ENCODE data around the gene PSMG4. TPM values are rescaled to one million over a fixed set of nuclear protein-coding genes. Genes with fewer than 3 reads are reported as not detected.
A peak's percentile ranks its signal among the peaks of the same experiment; 100 is the strongest.

Gene PSMG4
- total and polyA plus RNA-seq, 4 donors, result 14.0 to 69.7 (median 20.4) TPM

- ATAC-seq (ENCODE audit: insufficient read depth, low FRiP score), result no peak
- DNase-seq, result no peak
These were observed 5.2 kb upstream of the PSMG4 start for GRCh38 chr6:3253597-3253961.

GRCh38 chr6:3258201-3258600 is 546 bp upstream of the PSMG4 start:
- no peak for TF ChIP-seq CTCF (IDR thresholded peaks at IDR 0.05; ENCODE audit: control extremely low read depth, extremely low read depth)
- Histone ChIP-seq H3K9ac (ENCODE audit: insufficient read depth in 1 of 2, low read length in 2 of 2) (no peak overlapping the region), H3K4me1 (ENCODE audit: control insufficient read depth in 5 of 5, insufficient read depth in 5 of 5, low read length in 5 of 5) (peaks cover 0 to 17% (median 10%) of the 10 kb centered on the region in 5 donors), H3K9me3 (ENCODE audit: control insufficient read depth in 4 of 4, insufficient read depth in 3 of 4, low read length in 3 of 4) (no peaks in the 10 kb centered on the region), H3K36me3 (ENCODE audit: control insufficient read depth in 4 of 4, insufficient read depth in 4 of 4, low read length in 4 of 4) (no peaks in the 10 kb centered on the region), H3K27me3 (ENCODE audit: control insufficient read depth in 3 of 3, insufficient read depth in 3 of 3, low read length in 2 of 3) (no peaks in the 10 kb centered on the region), H3K4me3 (no peak overlapping the region), H3K27ac (ENCODE audit: low read depth in 1 of 2, low read length in 1 of 2) (peak overlapping the region in 1 of 2 donors; percentile 31)
- DNase-seq (no peak), ATAC-seq (ENCODE audit: insufficient read depth, low FRiP score) (no peak)
- 46 to 62% methylated on average over 12 of the region's 12 CpGs for WGBS, 2 donors

More at GRCh38 chr6:3253597-3253961, 5.2 kb upstream of the PSMG4 start:
- H3K4me3 ChIP-seq, result no peak overlapping the region
- H3K27ac ChIP-seq (ENCODE audit: low read depth in 1 of 2, low read length in 1 of 2), result no peak overlapping the region
- H3K9ac ChIP-seq (ENCODE audit: insufficient read depth in 1 of 2, low read length in 2 of 2), result no peak overlapping the region
- 96 to 98% methylated on average over 40 of the region's 40 CpGs for WGBS, 2 donors
- no peaks in the 10 kb centered on the region for H3K4me1 ChIP-seq (ENCODE audit: control insufficient read depth in 5 of 5, insufficient read depth in 5 of 5, low read length in 5 of 5)
- no peaks in the 10 kb centered on the region for H3K9me3 ChIP-seq (ENCODE audit: control insufficient read depth in 4 of 4, insufficient read depth in 3 of 4, low read length in 3 of 4)
- TF ChIP-seq CTCF (IDR thresholded peaks at IDR 0.05; ENCODE audit: control extremely low read depth, extremely low read depth), result no peak
- no peaks in the 10 kb centered on the region for H3K36me3 ChIP-seq (ENCODE audit: control insufficient read depth in 4 of 4, insufficient read depth in 4 of 4, low read length in 4 of 4)
- no peaks in the 10 kb centered on the region for H3K27me3 ChIP-seq (ENCODE audit: control insufficient read depth in 3 of 3, insufficient read depth in 3 of 3, low read length in 2 of 3)

GRCh38 chr6:3259491-3259958 is 778 bp downstream of the PSMG4 start:
- WGBS, 2 donors, result 0% methylated on average over 21 of the region's 21 CpGs
- DNase-seq, result peak; percentile 36 to 60 (median 50)

More at GRCh38 chr6:3259491-3259958, 778 bp downstream of the PSMG4 start:
- H3K27ac ChIP-seq (ENCODE audit: low read depth in 1 of 2, low read length in 1 of 2), result peak overlapping the region; percentile 69 to 93
- peaks cover 0 to 11% (median 3%) of the 10 kb centered on the region in 4 donors for H3K36me3 ChIP-seq (ENCODE audit: control insufficient read depth in 4 of 4, insufficient read depth in 4 of 4, low read length in 4 of 4)
- no peak for TF ChIP-seq CTCF (IDR thresholded peaks at IDR 0.05; ENCODE audit: control extremely low read depth, extremely low read depth)
- H3K4me1 ChIP-seq (ENCODE audit: control insufficient read depth in 5 of 5, insufficient read depth in 5 of 5, low read length in 5 of 5), result peaks cover 0 to 17% (median 10%) of the 10 kb centered on the region in 5 donors
- no peaks in the 10 kb centered on the region for H3K9me3 ChIP-seq (ENCODE audit: control insufficient read depth in 4 of 4, insufficient read depth in 3 of 4, low read length in 3 of 4)
- ATAC-seq (ENCODE audit: insufficient read depth, low FRiP score), result peak; percentile 16
- H3K27me3 ChIP-seq (ENCODE audit: control insufficient read depth in 3 of 3, insufficient read depth in 3 of 3, low read length in 2 of 3), result no peaks in the 10 kb centered on the region
- peak overlapping the region in 1 of 2 donors; percentile 27 for H3K9ac ChIP-seq (ENCODE audit: insufficient read depth in 1 of 2, low read length in 2 of 2)
- H3K4me3 ChIP-seq, result peak overlapping the region; percentile 99

All from lung (tissue), 12 donors.